ENCODE results near the gene WDFY4.

The WDFY4 gene

GRCh38 chr10:48882881-48883280, 198.2 kb downstream of the WDFY4 start:
- no peak for DNase-seq

GRCh38 chr10:48883701-48884100, 199.0 kb downstream of the WDFY4 start:
- DNase-seq, result no peak

GRCh38 chr10:48884179-48885045, 199.7 kb downstream of the WDFY4 start:
- DNase-seq, result no peak

- DNase-seq, result no peak
Measured at GRCh38 chr10:48885376-48885775, 200.7 kb downstream of the WDFY4 start.

- DNase-seq, result no peak
Measured at GRCh38 chr10:48887982-48888381, 203.3 kb downstream of the WDFY4 start.

- no peak for DNase-seq
Measured at GRCh38 chr10:48890888-48891850, 206.5 kb downstream of the WDFY4 start.

- DNase-seq, result no peak
Measured at GRCh38 chr10:48894911-48895802, 210.5 kb downstream of the WDFY4 start.

GRCh38 chr10:48895803-48896195, 211.1 kb downstream of the WDFY4 start:
- no peak for DNase-seq

GRCh38 chr10:48896756-48897440, 212.2 kb downstream of the WDFY4 start:
- DNase-seq, result no peak

GRCh38 chr10:48897441-48897790, 212.7 kb downstream of the WDFY4 start:
- DNase-seq, result no peak

- DNase-seq, result no peak
Measured at GRCh38 chr10:48898426-48898825, 213.8 kb downstream of the WDFY4 start.

GRCh38 chr10:48899781-48900180, 215.1 kb downstream of the WDFY4 start:
- no peak for DNase-seq

GRCh38 chr10:48900371-48900801, 215.7 kb downstream of the WDFY4 start:
- DNase-seq, result no peak

GRCh38 chr10:48901319-48901718, 216.6 kb downstream of the WDFY4 start:
- DNase-seq, result no peak

- no peak for DNase-seq
Measured at GRCh38 chr10:48902096-48902495, 217.4 kb downstream of the WDFY4 start.

GRCh38 chr10:48903151-48903550, 218.5 kb downstream of the WDFY4 start:
- no peak for DNase-seq

- no peak for DNase-seq
Measured at GRCh38 chr10:48904861-48905260, 220.2 kb downstream of the WDFY4 start.

GRCh38 chr10:48905311-48905710, 220.6 kb downstream of the WDFY4 start:
- no peak for DNase-seq

GRCh38 chr10:48906841-48907240, 222.2 kb downstream of the WDFY4 start:
- no peak for DNase-seq

GRCh38 chr10:48907730-48908129, 223.1 kb downstream of the WDFY4 start:
- DNase-seq, result no peak

GRCh38 chr10:48910548-48910947, 225.9 kb downstream of the WDFY4 start:
- no peak for DNase-seq

- no peak for DNase-seq
Measured at GRCh38 chr10:48913674-48914073, 229.0 kb downstream of the WDFY4 start.
